Spleen (tissue), 11 donors: ENCODE data around the gene GOLIM4. TPM values are rescaled to one million over a fixed set of nuclear protein-coding genes. Genes with fewer than 3 reads are reported as not detected.
A peak's percentile ranks its signal among the peaks of the same experiment; 100 is the strongest.
"Not testable (repeated sequence)": the region's sequence is repeated elsewhere in the genome, so short reads cannot be mapped to it uniquely, and the experiment has no call there.

Source experiments
- DNase-seq: peaks from one replicate; pipeline ENCODE4 v3.0.0-alpha.2; 2020
- H3K27ac ChIP-seq, 8 donors: fragments of 200-600 bp; sonication (generic) in 7 of 8; 1 replicate in 4 of 8; 2 replicates in 4 of 8; pipeline versions ENCODE4 v1.5.0 to v1.8.0; 2016 to 2021; ENCODE audit warnings: inconsistent platforms in 4 of 8, mild to moderate bottlenecking in 4 of 8, moderate library complexity in 1 of 8
- H3K27me3 ChIP-seq, 7 donors: fragments of 200-600 bp; sonication (generic) in 6 of 7; replicated peaks in 1 of 7; 1 replicate in 4 of 7; 2 replicates in 3 of 7; pipeline versions ENCODE4 v1.5.0 to v1.8.0; 2016 to 2021; ENCODE audit warnings: inconsistent platforms in 3 of 7, mild to moderate bottlenecking in 1 of 7
- H3K36me3 ChIP-seq, 6 donors: fragments of 200-600 bp; sonication (generic) in 5 of 6; 1 replicate in 4 of 6; 2 replicates in 2 of 6; pipeline versions ENCODE4 v1.5.0 to v1.8.0; 2016 to 2021; ENCODE audit warnings: inconsistent platforms in 2 of 6
- H3K4me1 ChIP-seq, 6 donors: fragments of 200-600 bp; sonication (generic) in 5 of 6; 1 replicate in 3 of 6; 2 replicates in 3 of 6; pipeline versions ENCODE4 v1.5.0 to v1.8.0; 2016 to 2021; ENCODE audit warnings: inconsistent platforms in 3 of 6
- H3K4me3 ChIP-seq, 8 donors: fragments of 200-600 bp; sonication (generic) in 7 of 8; 1 replicate in 4 of 8; 2 replicates in 4 of 8; pipeline versions ENCODE4 v1.5.0 to v1.8.0; 2016 to 2021; ENCODE audit warnings: inconsistent platforms in 4 of 8, mild to moderate bottlenecking in 4 of 8, moderate library complexity in 2 of 8
- H3K9me3 ChIP-seq, 8 donors: fragments of 200-600 bp; sonication (generic) in 7 of 8; 1 replicate in 4 of 8; 2 replicates in 4 of 8; pipeline versions ENCODE4 v1.5.0 to v1.8.0; 2016 to 2021; ENCODE audit warnings: inconsistent platforms in 4 of 8
- CTCF ChIP-seq, 11 experiments: fragments of 200-600 bp in 7 of 11; fragments of 450-650 bp in 4 of 11; sonication (generic) in 4 of 11; IDR thresholded peaks in 8 of 11; conservative IDR thresholded peaks in 3 of 11; 1 replicate in 7 of 11; 2 replicates in 4 of 11; pipeline versions ENCODE4 v1.4.0 to v1.8.0; 2016 to 2021; ENCODE audit warnings: antibody characterized with exemption in 11 of 11, inconsistent platforms in 4 of 11, mild to moderate bottlenecking in 1 of 11
- POLR2A ChIP-seq, 3 donors: fragments of 450-650 bp; IDR thresholded peaks; one replicate each; pipeline ENCODE4 v1.5.1; 2017; ENCODE audit warnings: antibody characterized with exemption in 3 of 3, mild to moderate bottlenecking in 1 of 3
- POLR2AphosphoS5 ChIP-seq, 3 donors: sonication (generic); formaldehyde crosslinking; IDR thresholded peaks; one replicate each; pipeline ENCODE4 v1.5.1; 2017; ENCODE audit warnings: antibody characterized with exemption in 3 of 3
- WGBS, 5 donors: extraction: QIAGEN DNeasy Blood & Tissue Kit in 3 of 5; methylation state at CpG; one replicate each; pipeline versions ENCODE4 v1.1.5 to v1.1.7; 2013 to 2018; 5-methylcytosine and 5-hydroxymethylcytosine counted together
- intact Hi-C: fragments of 100-400 bp; cut with DNase I; formaldehyde crosslinking; loops from one replicate; pipeline ENCODE4 v1.15.0; 2023; ENCODE audit warnings: low total_unique reads
- polyA plus RNA-seq, 3 donors: library from polyadenylated mRNA; stranded (reverse); fragments of 200-250 nt; gene quantifications; one replicate each; pipeline ENCODE4 v1.2.1, GENCODE V29; 2013
- total RNA-seq, 7 donors: library from RNA; depleted of rRNA in 3 of 7; stranded (reverse); fragments of >200 nt in 3 of 7; fragmentation: NEBNext Ultra II Directional in 4 of 7; extraction: Animal tissue kit (Norgen Biotek cat#: 25700) in 4 of 7; gene quantifications; one replicate each; pipeline versions ENCODE4 v1.1.0 to v1.2.1, GENCODE V29; 2016 to 2021
- donor health status: healthy with polysubstance abuse.
- donor health status: DM: no; HTN: no; CAD: no; lungs with moderate emphysema.
- donor health status: DM: no; HTN: no; CAD: no.
- donor health status: Bipolar disorder and iron deficiency.
- donor health status: healthy.
- donor health status: DM: no; HTN: no; CAD: no.
- donor health status: DM: yes; HTN: yes; CAD: no.

Gene GOLIM4
- total and polyA plus RNA-seq, 10 donors = 5.5 to 44.8 (median 23.1) TPM

- H3K27ac ChIP-seq = no peak overlapping the region
- no peaks in the 10 kb centered on the region for H3K36me3 ChIP-seq
- no peak overlapping the region for H3K4me3 ChIP-seq
- DNase-seq = no peak
- no peaks in the 10 kb centered on the region for H3K9me3 ChIP-seq
- H3K4me1 ChIP-seq = no peaks in the 10 kb centered on the region
- WGBS, 5 donors = 59 to 77% (median 66%) methylated on average over 5 of the region's 5 CpGs
- TF ChIP-seq CTCF (IDR thresholded peaks at IDR 0.05 in 8 of 11, conservative IDR thresholded peaks at IDR 0.05 in 3 of 11) = no peak
- TF ChIP-seq POLR2AphosphoS5 (IDR thresholded peaks at IDR 0.05) = no peak
- TF ChIP-seq POLR2A (IDR thresholded peaks at IDR 0.05) = no peak
- intact Hi-C loops = no loop called here
- no peaks in the 10 kb centered on the region for H3K27me3 ChIP-seq
These were observed 39.2 kb upstream of the GOLIM4 start for GRCh38 chr3:168134931-168135330.

- 81 to 92% (median 87%) methylated on average over 3 of the region's 3 CpGs for WGBS, 5 donors
- peaks cover 0 to 19% (median 0%) of the 10 kb centered on the region in 8 donors for H3K9me3 ChIP-seq
- intact Hi-C loops, H3K4me1 ChIP-seq, H3K27ac ChIP-seq, H3K4me3 ChIP-seq, H3K27me3 ChIP-seq, DNase-seq, H3K36me3 ChIP-seq: not testable (repeated sequence)
These were observed 34.5 kb upstream of the GOLIM4 start for GRCh38 chr3:168130250-168130649.

GRCh38 chr3:168128463-168128862, 32.7 kb upstream of the GOLIM4 start:
- H3K27me3 ChIP-seq, H3K4me1 ChIP-seq, H3K4me3 ChIP-seq, H3K27ac ChIP-seq, H3K36me3 ChIP-seq, intact Hi-C loops: not testable (repeated sequence)
- peak; percentile 47 for DNase-seq
- H3K9me3 ChIP-seq = peaks cover 0 to 19% (median 0%) of the 10 kb centered on the region in 8 donors
- WGBS, 5 donors = 93 to 97% (median 94%) methylated on average over 8 of the region's 8 CpGs

GRCh38 chr3:168127466-168127865, 31.7 kb upstream of the GOLIM4 start:
- 91 to 100% (median 97%) methylated on average over 1 of the region's 1 CpG for WGBS, 5 donors
- Histone ChIP-seq H3K9me3 (peaks cover 0 to 19% (median 0%) of the 10 kb centered on the region in 8 donors), H3K27ac (no peak overlapping the region), H3K4me1 (no peaks in the 10 kb centered on the region), H3K36me3 (no peaks in the 10 kb centered on the region), H3K27me3 (peaks cover 0 to 8% (median 0%) of the 10 kb centered on the region in 7 donors), H3K4me3 (no peak overlapping the region)
- DNase-seq = no peak
- no peak for TF ChIP-seq CTCF (IDR thresholded peaks at IDR 0.05 in 8 of 11, conservative IDR thresholded peaks at IDR 0.05 in 3 of 11)
- TF ChIP-seq POLR2AphosphoS5 (IDR thresholded peaks at IDR 0.05) = no peak
- no peak for TF ChIP-seq POLR2A (IDR thresholded peaks at IDR 0.05)
- intact Hi-C loops = no loop called here

- no peak overlapping the region for H3K4me3 ChIP-seq
- H3K36me3 ChIP-seq = no peaks in the 10 kb centered on the region
- intact Hi-C loops = no loop called here
- WGBS, 5 donors = 92 to 99% (median 96%) methylated on average over 7 of the region's 7 CpGs
- H3K4me1 ChIP-seq = peaks cover 0 to 4% (median 0%) of the 10 kb centered on the region in 6 donors
- H3K9me3 ChIP-seq = peaks cover 0 to 19% (median 0%) of the 10 kb centered on the region in 8 donors
- H3K27ac ChIP-seq = no peak overlapping the region
- TF ChIP-seq CTCF (IDR thresholded peaks at IDR 0.05 in 8 of 11, conservative IDR thresholded peaks at IDR 0.05 in 3 of 11) (no peak), POLR2A (IDR thresholded peaks at IDR 0.05) (no peak), POLR2AphosphoS5 (IDR thresholded peaks at IDR 0.05) (no peak)
- H3K27me3 ChIP-seq = peaks cover 0 to 8% (median 0%) of the 10 kb centered on the region in 7 donors
- DNase-seq = no peak
These were observed 29.1 kb upstream of the GOLIM4 start for GRCh38 chr3:168124791-168125190.
